Uterus (tissue), 3 donors: ENCODE measurements around the gene MSL3B.

Experiments used
- DNase-seq, 2 donors: peaks; one replicate each; pipeline ENCODE4 v3.0.0-alpha.2; 2019 to 2020
- H3K27ac ChIP-seq, 2 donors: fragments of 200-600 bp; sonication (generic); 1 replicate in 1 of 2; 2 replicates in 1 of 2; pipeline ENCODE4 v1.5.1; 2016 to 2018
- H3K27me3 ChIP-seq, 2 donors: fragments of 200-600 bp; sonication (generic); one replicate each; pipeline ENCODE4 v1.5.1; 2018 to 2019; ENCODE audit warnings: control low read depth in 1 of 2
- H3K36me3 ChIP-seq, 2 donors: fragments of 200-600 bp; sonication (generic); one replicate each; pipeline ENCODE4 v1.5.1; 2019; ENCODE audit warnings: control low read depth in 1 of 2
- H3K4me1 ChIP-seq, 2 donors: fragments of 200-600 bp; sonication (generic); one replicate each; pipeline ENCODE4 v1.5.1; 2018 to 2019; ENCODE audit warnings: control low read depth in 1 of 2
- H3K4me3 ChIP-seq, 2 donors: fragments of 200-600 bp; sonication (generic); 1 replicate in 1 of 2; 2 replicates in 1 of 2; pipeline ENCODE4 v1.5.1; 2018 to 2019; ENCODE audit warnings: mild to moderate bottlenecking in 1 of 2
- H3K9me3 ChIP-seq, 2 donors: fragments of 200-600 bp; sonication (generic); one replicate each; pipeline ENCODE4 v1.5.1; 2019; ENCODE audit warnings: control low read depth in 1 of 2
- POLR2A ChIP-seq, 2 donors: fragments of 450-650 bp; IDR thresholded peaks; one replicate each; pipeline ENCODE4 v1.6.1; 2016; ENCODE audit warnings: antibody characterized with exemption in 2 of 2, mild to moderate bottlenecking in 1 of 2, moderate library complexity in 1 of 2
- intact Hi-C: fragments of 100-400 bp; cut with DNase I; formaldehyde crosslinking; loops from one replicate; pipeline ENCODE4 v1.15.1; 2023; ENCODE audit warnings: low total_unique reads
- TF ChIP-seq, protein P1 (sequence below), 4 experiments: fragments of 200-600 bp in 2 of 4; fragments of 450-650 bp in 2 of 4; sonication (generic) in 2 of 4; IDR thresholded peaks; one replicate each; pipeline ENCODE4 v1.5.1; 2016 to 2019; ENCODE audit warnings: antibody characterized with exemption in 4 of 4, mild to moderate bottlenecking in 2 of 4, moderate library complexity in 1 of 4
- donor health status: DM: yes; HTN: yes; CAD: no.

Gene MSL3B

DNA sequence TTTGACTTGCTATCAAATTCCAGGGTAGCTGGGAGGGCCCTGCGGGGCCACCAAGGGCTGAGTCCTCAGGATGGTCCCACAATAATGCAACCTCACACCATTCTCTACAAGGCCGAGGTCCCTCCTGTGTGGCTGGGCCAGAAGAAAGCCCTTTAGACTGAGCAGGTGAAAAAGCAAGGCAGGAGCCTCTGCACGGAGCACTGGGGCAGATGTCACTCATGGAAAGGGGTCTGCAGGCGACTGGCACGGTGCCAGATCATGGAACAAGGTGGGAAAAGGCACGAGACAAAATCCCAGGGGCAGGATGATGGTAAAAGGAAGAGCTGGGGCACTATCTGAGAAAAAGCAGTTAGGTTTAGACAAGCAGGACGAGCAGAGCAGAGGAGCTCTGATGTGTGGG, 29.9 kb downstream of the MSL3B start:
- no peaks in the 10 kb centered on the region for H3K27me3 ChIP-seq
- H3K4me3 ChIP-seq: no peak overlapping the region
- intact Hi-C loops: no loop called here
- DNase-seq: no peak
- H3K4me1 ChIP-seq: no peaks in the 10 kb centered on the region
- H3K9me3 ChIP-seq: no peaks in the 10 kb centered on the region
- H3K36me3 ChIP-seq: no peaks in the 10 kb centered on the region
- no peak overlapping the region for H3K27ac ChIP-seq
- no peak for TF ChIP-seq POLR2A (IDR thresholded peaks at IDR 0.05)
- TF ChIP-seq, protein P1, sequence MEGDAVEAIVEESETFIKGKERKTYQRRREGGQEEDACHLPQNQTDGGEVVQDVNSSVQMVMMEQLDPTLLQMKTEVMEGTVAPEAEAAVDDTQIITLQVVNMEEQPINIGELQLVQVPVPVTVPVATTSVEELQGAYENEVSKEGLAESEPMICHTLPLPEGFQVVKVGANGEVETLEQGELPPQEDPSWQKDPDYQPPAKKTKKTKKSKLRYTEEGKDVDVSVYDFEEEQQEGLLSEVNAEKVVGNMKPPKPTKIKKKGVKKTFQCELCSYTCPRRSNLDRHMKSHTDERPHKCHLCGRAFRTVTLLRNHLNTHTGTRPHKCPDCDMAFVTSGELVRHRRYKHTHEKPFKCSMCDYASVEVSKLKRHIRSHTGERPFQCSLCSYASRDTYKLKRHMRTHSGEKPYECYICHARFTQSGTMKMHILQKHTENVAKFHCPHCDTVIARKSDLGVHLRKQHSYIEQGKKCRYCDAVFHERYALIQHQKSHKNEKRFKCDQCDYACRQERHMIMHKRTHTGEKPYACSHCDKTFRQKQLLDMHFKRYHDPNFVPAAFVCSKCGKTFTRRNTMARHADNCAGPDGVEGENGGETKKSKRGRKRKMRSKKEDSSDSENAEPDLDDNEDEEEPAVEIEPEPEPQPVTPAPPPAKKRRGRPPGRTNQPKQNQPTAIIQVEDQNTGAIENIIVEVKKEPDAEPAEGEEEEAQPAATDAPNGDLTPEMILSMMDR (IDR thresholded peaks at IDR 0.05): no peak

DNA sequence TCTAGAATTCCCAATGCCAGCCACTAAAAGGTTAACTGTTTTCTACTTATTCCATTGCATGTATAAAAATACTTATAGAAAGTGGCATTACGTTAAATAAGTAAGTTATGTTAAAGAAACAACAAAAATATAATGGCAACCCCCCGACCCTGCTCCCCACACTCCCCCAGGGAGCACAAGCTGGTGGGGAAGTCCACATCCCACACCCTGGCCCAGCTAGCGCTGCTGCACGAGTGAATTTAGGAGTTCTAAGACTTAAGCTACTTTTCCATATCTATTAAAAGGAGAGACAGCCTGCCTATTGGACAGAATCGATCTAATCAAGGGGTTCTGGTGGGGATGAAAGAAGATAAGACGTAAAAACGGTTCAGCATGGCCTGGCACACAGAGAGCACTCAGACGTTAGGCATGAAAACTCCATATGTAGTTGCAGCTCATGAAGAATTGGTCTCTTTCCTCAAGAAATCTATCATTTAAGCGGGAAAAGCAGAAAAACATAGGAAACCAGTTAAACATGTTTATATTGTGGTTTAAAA, 30.4 kb downstream of the MSL3B start:
- intact Hi-C loops: no loop called here

DNA sequence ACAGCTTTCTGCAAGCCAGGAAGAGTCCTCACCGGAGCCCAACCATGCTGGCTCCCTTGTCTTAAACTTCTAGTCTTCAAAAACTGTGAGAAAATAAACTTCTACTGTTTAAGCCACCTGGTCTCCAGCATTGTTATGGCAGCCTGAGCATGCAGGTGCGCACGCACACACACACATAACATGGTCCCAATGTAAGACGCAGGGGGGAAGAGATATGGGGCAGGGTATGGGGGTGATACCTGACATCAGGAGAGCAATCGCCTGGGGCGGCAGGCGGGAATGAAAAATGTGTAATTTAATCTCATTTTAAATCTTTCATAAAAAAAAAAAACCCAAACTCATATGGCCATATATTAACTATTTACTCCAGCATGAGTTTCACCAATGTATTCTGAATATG, 31.8 kb downstream of the MSL3B start:
- Histone ChIP-seq H3K27ac (no peak overlapping the region), H3K4me1 (no peaks in the 10 kb centered on the region), H3K36me3 (no peaks in the 10 kb centered on the region), H3K27me3 (no peaks in the 10 kb centered on the region), H3K9me3 (no peaks in the 10 kb centered on the region), H3K4me3 (no peak overlapping the region)
- TF ChIP-seq, protein P1 (IDR thresholded peaks at IDR 0.05): no peak
- no peak for TF ChIP-seq POLR2A (IDR thresholded peaks at IDR 0.05)
- DNase-seq: no peak
- intact Hi-C loops: no loop called here

More for the DNA sequence above, 30.4 kb downstream of the MSL3B start:
- Histone ChIP-seq H3K9me3 (no peaks in the 10 kb centered on the region), H3K4me1 (no peaks in the 10 kb centered on the region), H3K4me3 (no peak overlapping the region), H3K27ac (no peak overlapping the region), H3K27me3 (no peaks in the 10 kb centered on the region), H3K36me3 (no peaks in the 10 kb centered on the region)
- DNase-seq: no peak
- TF ChIP-seq POLR2A (IDR thresholded peaks at IDR 0.05): no peak
- TF ChIP-seq, protein P1 (IDR thresholded peaks at IDR 0.05): no peak

DNA sequence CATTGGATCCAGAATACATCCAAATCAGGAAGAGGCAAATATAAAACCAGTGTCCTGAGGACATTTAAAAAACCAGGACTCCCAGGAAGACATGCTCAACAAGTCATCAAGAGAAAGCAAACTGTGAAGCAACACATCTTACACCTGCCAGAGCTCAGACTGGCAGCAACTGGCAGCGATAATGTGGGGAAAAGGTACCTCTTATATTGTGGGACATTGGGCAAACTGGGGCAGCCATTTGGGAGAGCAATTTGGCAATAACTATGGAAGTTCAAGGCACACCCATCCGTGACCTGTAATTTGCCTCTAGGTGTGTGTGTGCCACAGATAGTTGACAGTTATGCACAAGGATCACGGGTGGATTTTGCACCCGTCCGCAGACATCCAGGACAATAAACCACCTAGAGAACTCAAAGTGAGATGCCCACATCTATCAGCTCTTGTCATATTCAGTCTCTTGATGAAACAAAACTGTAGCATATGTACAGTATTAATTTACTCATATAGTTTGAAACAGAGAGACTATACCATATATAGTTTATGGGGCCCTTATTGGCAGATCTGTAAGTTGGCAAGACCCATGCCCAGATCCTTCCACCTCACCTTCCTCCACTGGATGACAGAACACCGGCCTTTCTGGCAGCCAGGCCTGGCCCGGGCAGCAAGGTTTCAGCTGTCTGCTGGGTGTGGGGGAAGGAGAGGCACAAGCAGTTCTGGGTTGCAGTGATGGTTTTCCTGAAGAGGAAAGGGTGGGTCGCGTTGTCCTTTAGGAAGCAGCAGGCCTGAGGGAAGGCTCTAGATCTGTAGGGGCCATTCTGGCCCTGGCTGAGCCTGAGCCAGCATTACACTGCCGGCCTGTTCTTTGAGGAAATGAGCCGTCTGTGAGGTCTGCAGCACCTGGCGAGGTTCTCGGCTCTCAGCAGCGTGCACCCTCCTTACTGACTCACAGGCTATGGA, 32.7 kb downstream of the MSL3B start:
- H3K4me3 ChIP-seq: no peak overlapping the region
- intact Hi-C loops: no loop called here
- H3K27me3 ChIP-seq: no peaks in the 10 kb centered on the region
- TF ChIP-seq, protein P1 (IDR thresholded peaks at IDR 0.05): no peak
- no peak for TF ChIP-seq POLR2A (IDR thresholded peaks at IDR 0.05)
- no peak overlapping the region for H3K27ac ChIP-seq
- H3K4me1 ChIP-seq: no peaks in the 10 kb centered on the region
- H3K9me3 ChIP-seq: no peaks in the 10 kb centered on the region
- H3K36me3 ChIP-seq: no peaks in the 10 kb centered on the region
- DNase-seq: no peak

DNA sequence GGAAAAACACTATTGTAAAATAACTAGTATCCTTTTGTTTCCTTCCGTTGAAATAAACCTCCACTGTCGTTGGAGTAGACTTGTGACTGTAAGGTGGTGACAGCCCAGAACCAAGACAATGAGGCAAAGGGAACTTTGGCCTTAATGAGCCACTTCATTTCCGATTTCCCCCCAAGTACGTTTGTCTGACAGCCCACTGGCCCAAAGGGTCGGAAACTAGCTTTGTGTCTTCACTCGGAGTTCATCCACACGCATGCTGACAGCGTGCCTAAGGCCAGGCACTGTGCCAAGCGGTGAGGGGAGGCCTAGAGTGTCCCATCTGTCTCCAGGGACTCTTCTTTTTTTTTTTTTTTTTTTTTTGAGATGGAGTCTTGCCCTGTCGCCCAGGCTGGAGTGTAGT, 34.8 kb downstream of the MSL3B start:
- Histone ChIP-seq H3K4me1 (no peaks in the 10 kb centered on the region), H3K27me3 (no peaks in the 10 kb centered on the region), H3K9me3 (no peaks in the 10 kb centered on the region), H3K36me3 (no peaks in the 10 kb centered on the region), H3K27ac (no peak overlapping the region), H3K4me3 (no peak overlapping the region)
- DNase-seq: no peak
- TF ChIP-seq, protein P1 (IDR thresholded peaks at IDR 0.05): no peak
- no peak for TF ChIP-seq POLR2A (IDR thresholded peaks at IDR 0.05)
- intact Hi-C loops: no loop called here
